ENCODE data around the gene EIF3I. TPM values are rescaled to one million over a fixed set of nuclear protein-coding genes. Genes with fewer than 3 reads are reported as not detected.

EIF3I gene
- total and polyA plus RNA-seq, 2 of the 13 experiments (the other 11 are each of a cell fraction or from before 2014, with no cell fraction given), result 210 to 223 TPM

- TF ChIP-seq ZNF318 (CRISPR knock-in tag; IDR thresholded peaks at IDR 0.05) (peak; percentile 57; the same call in 1 of the 2 replicates), MAF1 (CRISPR knock-in tag; IDR thresholded peaks at IDR 0.05; ENCODE audit: borderline replicate concordance) (no peak), POGZ (CRISPR knock-in tag; IDR thresholded peaks at IDR 0.05) (no peak), RELA (CRISPR knock-in tag; IDR thresholded peaks at IDR 0.05) (no peak), NFKBIZ (CRISPR knock-in tag; IDR thresholded peaks at IDR 0.05) (0 out of 2 replicates have a peak, but pooled peaks have one; percentile 45), ZNF468 (CRISPR knock-in tag; IDR thresholded peaks at IDR 0.05) (no peak), IRF1 (CRISPR knock-in tag; IDR thresholded peaks at IDR 0.05; ENCODE audit: low read depth) (peak; percentile 77; the same call in 1 of the 2 replicates), ZNF232 (CRISPR knock-in tag; IDR thresholded peaks at IDR 0.05; ENCODE audit: borderline replicate concordance) (0 out of 2 replicates have a peak, but pooled peaks have one; percentile 67), CHD4 (IDR thresholded peaks at IDR 0.05; ENCODE audit: borderline replicate concordance, low read length) (no peak), BORCS8-MEF2B (CRISPR knock-in tag; IDR thresholded peaks at IDR 0.05) (peak; percentile 46; the same call in 1 of the 2 replicates), ZNF609 (CRISPR knock-in tag; IDR thresholded peaks at IDR 0.05; ENCODE audit: borderline replicate concordance) (peak; percentile 65), NPAS2 (CRISPR knock-in tag; IDR thresholded peaks at IDR 0.05; ENCODE audit: borderline replicate concordance) (no peak)
These were observed 19.0 kb downstream of the EIF3I start (continued) for GRCh38 chr1:32241001-32241763.

All from HepG2 (cell line).